K562 (cell line): ENCODE results near the gene DGKA. TPM values are rescaled to one million over a fixed set of nuclear protein-coding genes. Genes with fewer than 3 reads are reported as not detected.

Source experiments
- CLOCK ChIP-seq: fragments of 250-450 bp; sonication (Bioruptor Pico); IDR thresholded peaks from 2 replicates; pipeline ENCODE4 v1.4.0; 2020; ENCODE audit warnings: mild to moderate bottlenecking, moderate library complexity, borderline replicate concordance
- DIDO1 ChIP-seq: fragments of 450-650 bp; IDR thresholded peaks from 2 replicates; pipeline ENCODE4 v1.6.1; 2016; ENCODE audit warnings: low read depth, missing biosample characterization, missing genetic modification characterization
- E2F1 ChIP-seq: sonication (generic); formaldehyde crosslinking; IDR thresholded peaks from 2 replicates; pipeline ENCODE4 v1.8.1; 2023; ENCODE audit warnings: mild to moderate bottlenecking, missing genetic modification reagents, moderate library complexity
- MYNN ChIP-seq, 2 experiments: sonication (generic); formaldehyde crosslinking in 1 of 2; IDR thresholded peaks; 2 replicates each; pipeline versions ENCODE4 v1.5.0 to v1.6.1; 2016 to 2020; ENCODE audit warnings: antibody characterized with exemption in 1 of 2, missing genetic modification reagents in 1 of 2
- NCOA1 ChIP-seq: fragments of 450-650 bp; IDR thresholded peaks from 2 replicates; pipeline ENCODE4 v1.6.1; 2016; ENCODE audit warnings: low read depth
- PHF8 ChIP-seq: fragments of 200-600 bp; sonication (generic); IDR thresholded peaks from 2 replicates; pipeline ENCODE4 v1.6.1; 2012; ENCODE audit warnings: mixed run types, mild to moderate bottlenecking, inconsistent platforms, low read length, moderate library complexity, borderline replicate concordance
- RNF2 ChIP-seq: sonication (generic); IDR thresholded peaks from 2 replicates; pipeline ENCODE4 v1.6.1; 2016
- RREB1 ChIP-seq: fragments of 250-450 bp; sonication (Bioruptor Pico); IDR thresholded peaks from 2 replicates; pipeline ENCODE4 v1.4.0; 2020
- SAP30 ChIP-seq: fragments of 200-600 bp; sonication (generic); IDR thresholded peaks from 2 replicates; pipeline ENCODE4 v1.6.1; 2012; ENCODE audit warnings: borderline replicate concordance, low read depth, mild to moderate bottlenecking, moderate library complexity, low read length, control low read depth, inconsistent platforms; ENCODE audit not compliant: insufficient read depth, poor library complexity, severe bottlenecking
- SMAD1 ChIP-seq: fragments of 150-350 bp; IDR thresholded peaks from 2 replicates; pipeline ENCODE4 v1.6.1; 2014; ENCODE audit warnings: low read length, low read depth; ENCODE audit not compliant: partially characterized antibody
- SMARCE1 ChIP-seq: fragments of 450-650 bp; IDR thresholded peaks from 2 replicates; pipeline ENCODE4 v1.7.1; 2016; ENCODE audit warnings: mild to moderate bottlenecking
- TAF7 ChIP-seq: fragments of 450-650 bp; IDR thresholded peaks from 2 replicates; pipeline ENCODE4 v1.6.1; 2016; ENCODE audit warnings: missing genetic modification characterization, missing compliant biosample characterization
- XRCC4 ChIP-seq: IDR thresholded peaks from one replicate; pipeline ENCODE4 v1.6.1; 2011; ENCODE audit not compliant: insufficient read depth, insufficient read length; ENCODE audit errors: extremely low read depth
- ZNF311 ChIP-seq: fragments of 250-450 bp; sonication (Bioruptor Pico); IDR thresholded peaks from 2 replicates; pipeline ENCODE4 v1.4.0; 2020; ENCODE audit warnings: mild to moderate bottlenecking, moderate library complexity
- ZNF445 ChIP-seq: fragments of 250-450 bp; sonication (Bioruptor Pico); IDR thresholded peaks from 2 replicates; pipeline ENCODE4 v1.4.0; 2020; ENCODE audit warnings: low read depth, mild to moderate bottlenecking, moderate library complexity
- ZNF512 ChIP-seq: IDR thresholded peaks from 2 replicates; pipeline ENCODE4 v1.6.1; 2016; ENCODE audit warnings: missing genetic modification characterization, missing compliant biosample characterization
- polyA plus RNA-seq, 8 experiments: library from polyadenylated mRNA; depleted of rRNA in 4 of 8; stranded (reverse) in 5 of 8; unstranded in 3 of 8; fragments of >200 nt; fragmentation: Nextera tagmentation in 2 of 8; fragmentation: Illumina TruSeq in 1 of 8; extraction: Ambion mirVana in 2 of 8; extraction: Trizol in 1 of 8; gene quantifications; 2 replicates each; pipeline versions ENCODE4 v1.2.1 to v1.2.3, GENCODE V29; 2011 to 2014; ENCODE audit warnings: inconsistent platforms in 1 of 8, missing spikeins in 1 of 8
- total RNA-seq, 7 experiments: library from RNA; depleted of rRNA in 6 of 7; stranded (reverse); fragments of >200 nt in 6 of 7; fragmentation: Illumina TruSeq in 2 of 7; extraction: Trizol in 2 of 7; gene quantifications; 2 replicates each; pipeline versions ENCODE4 v1.2.1 to v1.2.3, GENCODE V29; 2011 to 2021; ENCODE audit warnings: low replicate concordance in 1 of 7

Gene DGKA
- total and polyA plus RNA-seq, 9 of the 15 experiments (the other 6 are each of a cell fraction or from before 2014, with no cell fraction given), result 3.4 to 12.4 (median 6.2) TPM

GRCh38 chr12:55973599-55974307, 42.8 kb downstream of the DGKA start, which contains the start of gene RAB5B (continued):
- TF ChIP-seq DIDO1 (no peak), ZNF445 (CRISPR knock-in tag) (no peak), XRCC4 (no peak), SMAD1 (peak; percentile 41), MYNN (IDR thresholded peaks at IDR 0.05) (no peak), MYNN (CRISPR knock-in tag; IDR thresholded peaks at IDR 0.05) (no peak), NCOA1 (no peak), SMARCE1 (no peak), SAP30 (peak; percentile 85), RREB1 (CRISPR knock-in tag) (0 out of 2 replicates have a peak, but pooled peaks have one; percentile 72), ZNF311 (CRISPR knock-in tag) (no peak), CLOCK (CRISPR knock-in tag) (no peak), TAF7 (tag) (peak; percentile 84), RNF2 (peak; percentile 52; the same call in 1 of the 2 replicates), E2F1 (CRISPR knock-in tag) (peak; percentile 80; the same call in 1 of the 2 replicates), PHF8 (peak; percentile 84; the same call in 1 of the 2 replicates), ZNF512 (no peak)
